Measurements from ENCODE around the gene HAUS8. TPM values are rescaled to one million over a fixed set of nuclear protein-coding genes. Genes with fewer than 3 reads are reported as not detected.

HAUS8 gene
- total RNA-seq, 1 donor from 2014 or later: 37.4 TPM

DNA sequence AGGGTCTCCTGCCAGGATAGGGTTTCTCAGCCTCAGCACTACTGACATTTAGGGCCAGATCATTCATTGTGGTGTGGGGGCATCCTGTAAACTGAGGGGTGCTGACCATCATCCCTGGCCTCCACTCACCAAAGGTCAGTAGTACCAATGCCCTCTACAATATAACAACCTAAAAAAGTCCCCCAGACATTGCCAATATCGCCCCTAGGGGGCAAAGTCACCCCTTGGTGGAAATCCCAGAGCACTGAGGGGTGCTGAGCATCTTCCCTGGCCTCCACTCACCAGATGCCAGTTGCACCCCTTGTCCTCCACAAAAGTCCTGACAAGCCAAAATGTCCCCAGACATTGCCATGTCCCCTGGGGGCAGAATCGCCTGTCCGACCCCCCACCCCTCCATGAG lies 70.3 kb downstream of the HAUS8 start:
- intact Hi-C loops (cut with micrococcal nuclease): loop anchor here (5.0 kb wide), 1 partner anchor 178 kb away; the partner anchor contains the start of gene SIN3B

DNA sequence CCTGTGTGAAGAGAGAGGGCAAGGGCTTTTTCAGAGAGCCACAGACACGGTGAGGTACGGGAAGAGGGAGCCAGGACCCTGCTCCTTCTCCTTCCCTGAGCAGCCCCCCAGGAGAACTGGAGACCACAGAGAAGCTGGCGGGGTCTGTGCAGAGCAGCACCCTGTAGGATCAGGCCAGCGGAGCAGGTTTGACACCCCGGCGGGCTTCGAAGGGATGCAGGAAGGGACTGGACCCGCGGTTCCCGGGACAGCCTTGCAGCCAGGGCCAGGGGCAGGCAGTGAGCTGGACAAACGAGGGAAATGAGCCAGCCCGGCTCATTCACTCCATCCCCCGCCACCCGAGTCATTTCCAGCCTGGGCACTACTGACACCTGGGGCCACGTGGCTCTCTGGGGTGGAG lies 70.9 kb downstream of the HAUS8 start:
- intact Hi-C loops (cut with micrococcal nuclease): loop anchor here (5.0 kb wide), 1 partner anchor 177 kb away; the partner anchor contains the start of gene SIN3B

DNA sequence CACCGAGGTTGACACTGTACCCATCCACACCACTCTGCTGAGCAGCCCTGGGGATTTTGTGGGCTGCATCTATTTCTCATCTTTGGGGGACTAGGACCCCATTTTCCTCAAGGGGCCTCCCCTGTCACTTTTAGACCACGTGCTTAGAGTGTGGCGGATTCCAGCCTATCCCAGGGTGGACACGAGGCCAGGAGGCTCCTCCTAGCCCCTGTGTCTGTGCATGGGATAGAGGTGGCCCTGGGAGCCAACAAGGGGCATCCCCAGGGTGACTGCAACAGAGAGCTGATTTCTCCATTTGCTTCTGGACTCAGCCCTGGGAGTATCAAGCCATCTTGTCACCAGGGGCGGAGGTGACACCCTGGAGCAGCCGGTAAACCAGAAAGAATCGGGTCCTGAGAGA lies 72.8 kb downstream of the HAUS8 start:
- intact Hi-C loops (cut with micrococcal nuclease): loop anchor here (2.0 to 5.0 kb wide), 2 partner anchors 175 to 290 kb away; partner anchors contain the start of gene SIN3B

DNA sequence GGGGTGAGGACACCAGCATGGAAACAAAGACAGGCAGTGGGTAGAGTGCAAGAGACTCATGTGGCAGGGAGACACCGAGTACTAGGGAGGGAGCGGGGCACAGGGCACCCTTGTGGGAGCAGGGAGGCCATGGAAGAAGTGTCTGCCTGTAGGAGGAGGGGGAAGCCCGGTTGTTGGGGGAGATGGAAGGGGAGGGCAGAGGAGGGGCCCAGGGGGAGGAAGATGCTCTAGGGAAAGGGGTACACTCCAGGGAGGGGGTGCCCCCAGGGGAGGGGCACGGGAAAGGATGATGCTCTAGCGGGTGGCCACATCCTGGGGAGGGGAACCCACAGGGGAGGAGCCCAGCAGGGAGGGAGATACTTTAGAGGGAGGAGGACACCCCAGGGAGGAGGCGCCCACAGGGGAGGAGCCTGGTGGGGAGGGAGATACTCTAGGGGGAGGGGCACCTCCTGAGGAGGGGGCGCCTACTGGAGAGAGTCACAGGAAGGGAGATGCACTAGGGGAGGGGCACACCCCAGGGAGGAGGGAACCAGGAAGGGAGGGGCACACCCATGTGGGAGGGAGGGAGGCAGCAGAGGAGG lies 73.6 kb downstream of the HAUS8 start:
- intact Hi-C loops (cut with micrococcal nuclease): loop anchor here (1.0 to 5.0 kb wide), 3 partner anchors 104 to 291 kb away; partner anchors contain the start of gene SIN3B

Other genes starting within 250 kb of the HAUS8 start
- 37.4 and 39.1 TPM in 2 replicates for gene SIN3B, start 246.1 kb downstream of the HAUS8 start, total RNA-seq
- 0.39 and 0.77 TPM in 2 replicates for gene F2RL3, start 186.5 kb downstream of the HAUS8 start, total RNA-seq
- gene CPAMD8, start 48.6 kb downstream of the HAUS8 start, total RNA-seq: 1.3 and 1.6 TPM in 2 replicates
- 171 and 175 TPM in 2 replicates for gene MYO9B, start 325 bp upstream of the HAUS8 start, total RNA-seq
- 25.3 and 27.5 TPM in 2 replicates for gene USE1, start 139.9 kb upstream of the HAUS8 start, total RNA-seq
- 17.2 and 22.6 TPM in 2 replicates for gene OCEL1, start 150.8 kb upstream of the HAUS8 start, total RNA-seq
- gene NR2F6, start 170.5 kb upstream of the HAUS8 start, total RNA-seq: 6.2 and 6.3 TPM in 2 replicates
- 0.25 and 0.36 TPM in 2 replicates for gene USHBP1, start 189.3 kb upstream of the HAUS8 start, total RNA-seq
- 116 and 118 TPM in 2 replicates for gene BABAM1, start 192.0 kb upstream of the HAUS8 start, total RNA-seq
- gene ANKLE1, start 206.4 kb upstream of the HAUS8 start, total RNA-seq: 6.8 and 7.3 TPM in 2 replicates
- 7.2 and 9.2 TPM in 2 replicates for gene ABHD8, start 228.0 kb upstream of the HAUS8 start, total RNA-seq
- 76.1 and 77.8 TPM in 2 replicates for gene MRPL34, start 230.4 kb upstream of the HAUS8 start, total RNA-seq
- 33.7 and 39.6 TPM in 2 replicates for gene DDA1, start 234.1 kb upstream of the HAUS8 start, total RNA-seq